ENCODE measurements around the gene PTCSC3.

Gene PTCSC3

GRCh38 chr14:36167431-36167830 is 9.1 kb downstream of the PTCSC3 start:
- TF ChIP-seq CTCF (IDR thresholded peaks at IDR 0.05; ENCODE audit: low read depth, low read length): no peak
- in situ Hi-C loops (cut with HindIII; ENCODE audit: low sequenced_read_pairs): no loop called here

GRCh38 chr14:36163451-36163850 is 13.1 kb downstream of the PTCSC3 start:
- no peak overlapping the region for H3K4me3 ChIP-seq (ENCODE audit: low read depth, low read length)
- TF ChIP-seq CTCF (IDR thresholded peaks at IDR 0.05; ENCODE audit: low read depth, low read length): no peak
- DNase-seq (ENCODE audit: low read depth, low spot score): no peak
- in situ Hi-C loops (cut with HindIII; ENCODE audit: low sequenced_read_pairs): no loop called here

More at GRCh38 chr14:36167431-36167830, 9.1 kb downstream of the PTCSC3 start:
- no peak overlapping the region for H3K4me3 ChIP-seq (ENCODE audit: low read depth, low read length)
- no peak for DNase-seq (ENCODE audit: low read depth, low spot score)

- no peak overlapping the region for H3K4me3 ChIP-seq (ENCODE audit: low read depth, low read length)
- no peak for TF ChIP-seq CTCF (IDR thresholded peaks at IDR 0.05; ENCODE audit: low read depth, low read length)
- in situ Hi-C loops (cut with HindIII; ENCODE audit: low sequenced_read_pairs): no loop called here
Measured at GRCh38 chr14:36162267-36162666, 14.3 kb downstream of the PTCSC3 start.

GRCh38 chr14:36161776-36162175 is 14.7 kb downstream of the PTCSC3 start:
- DNase-seq (ENCODE audit: low read depth, low spot score): no peak
- TF ChIP-seq CTCF (IDR thresholded peaks at IDR 0.05; ENCODE audit: low read depth, low read length): no peak
- in situ Hi-C loops (cut with HindIII; ENCODE audit: low sequenced_read_pairs): no loop called here
- no peak overlapping the region for H3K4me3 ChIP-seq (ENCODE audit: low read depth, low read length)

More at GRCh38 chr14:36162267-36162666, 14.3 kb downstream of the PTCSC3 start:
- DNase-seq (ENCODE audit: low read depth, low spot score): no peak

GRCh38 chr14:36151335-36151734 is 25.2 kb downstream of the PTCSC3 start:
- in situ Hi-C loops (cut with HindIII; ENCODE audit: low sequenced_read_pairs): no loop called here
- no peak for DNase-seq (ENCODE audit: low read depth, low spot score)
- TF ChIP-seq CTCF (IDR thresholded peaks at IDR 0.05; ENCODE audit: low read depth, low read length): no peak
- H3K4me3 ChIP-seq (ENCODE audit: low read depth, low read length): no peak overlapping the region

GRCh38 chr14:36134038-36134437 is 42.5 kb downstream of the PTCSC3 start:
- DNase-seq (ENCODE audit: low read depth, low spot score): no peak
- TF ChIP-seq CTCF (IDR thresholded peaks at IDR 0.05; ENCODE audit: low read depth, low read length): no peak
- H3K4me3 ChIP-seq (ENCODE audit: low read depth, low read length): no peak overlapping the region
- in situ Hi-C loops (cut with HindIII; ENCODE audit: low sequenced_read_pairs): no loop called here

GRCh38 chr14:36132826-36133225 is 43.7 kb downstream of the PTCSC3 start:
- H3K4me3 ChIP-seq (ENCODE audit: low read depth, low read length): no peak overlapping the region
- in situ Hi-C loops (cut with HindIII; ENCODE audit: low sequenced_read_pairs): no loop called here
- TF ChIP-seq CTCF (IDR thresholded peaks at IDR 0.05; ENCODE audit: low read depth, low read length): no peak
- DNase-seq (ENCODE audit: low read depth, low spot score): no peak

Measured in astrocyte of the spinal cord (primary cell).